NT2/D1 (cell line): ENCODE measurements around the gene RIMBP2.

Source experiments
- YY1 ChIP-seq: IDR thresholded peaks from 2 replicates; pipeline ENCODE4 v1.6.1; 2011; ENCODE audit not compliant: insufficient read length, insufficient read depth
- ZNF274 ChIP-seq: IDR thresholded peaks from 2 replicates; pipeline ENCODE4 v1.6.1; 2011; ENCODE audit warnings: mild to moderate bottlenecking, low read depth, low read length

GRCh38 chr12:130366159-130366558 is 349.9 kb downstream of the RIMBP2 start:
- TF ChIP-seq YY1 (no peak), ZNF274 (no peak)
